Measurements from ENCODE around the gene LGALS14. TPM values are rescaled to one million over a fixed set of nuclear protein-coding genes. Genes with fewer than 3 reads are reported as not detected.
"Not testable (repeated sequence)": the region's sequence is repeated elsewhere in the genome, so short reads cannot be mapped to it uniquely, and the experiment has no call there.

The LGALS14 gene
- total RNA-seq, 1 donor from 2014 or later = not detected

DNA sequence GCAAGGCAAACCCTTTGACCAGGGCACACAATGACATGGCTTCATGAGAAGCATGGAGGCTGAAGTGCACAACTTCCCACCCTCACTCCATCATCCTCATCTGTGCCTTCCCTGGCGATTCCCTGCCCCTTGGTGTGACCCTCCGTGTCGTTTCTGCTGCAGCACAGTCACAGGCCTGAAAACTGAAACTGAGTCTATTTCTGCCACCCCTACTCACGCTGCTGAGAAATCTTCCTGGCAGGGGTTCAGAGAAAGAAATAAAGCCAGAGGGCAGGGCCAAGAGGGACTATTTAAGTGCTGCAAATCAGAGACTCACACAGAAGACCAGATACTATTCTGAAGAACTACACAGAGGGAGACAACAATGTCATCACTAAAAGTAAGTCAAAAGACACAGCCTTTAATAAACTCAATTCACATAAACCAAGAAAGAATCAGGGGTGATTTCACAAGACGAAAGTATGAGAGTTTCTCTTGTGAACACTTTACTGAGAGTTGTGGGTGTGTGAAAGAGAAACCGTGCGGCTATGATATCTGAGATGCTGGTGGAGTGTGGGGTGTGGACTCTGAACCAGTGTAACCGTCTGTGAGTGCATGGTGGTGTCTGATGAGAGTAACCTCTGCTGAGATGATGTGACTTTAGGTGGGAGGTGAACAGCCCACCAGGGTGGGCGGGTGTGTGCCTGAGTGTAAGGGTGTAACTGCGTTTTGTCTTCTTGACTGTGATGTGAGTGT is 25.1 kb upstream of the LGALS14 start:
- TF ChIP-seq, protein P1, sequence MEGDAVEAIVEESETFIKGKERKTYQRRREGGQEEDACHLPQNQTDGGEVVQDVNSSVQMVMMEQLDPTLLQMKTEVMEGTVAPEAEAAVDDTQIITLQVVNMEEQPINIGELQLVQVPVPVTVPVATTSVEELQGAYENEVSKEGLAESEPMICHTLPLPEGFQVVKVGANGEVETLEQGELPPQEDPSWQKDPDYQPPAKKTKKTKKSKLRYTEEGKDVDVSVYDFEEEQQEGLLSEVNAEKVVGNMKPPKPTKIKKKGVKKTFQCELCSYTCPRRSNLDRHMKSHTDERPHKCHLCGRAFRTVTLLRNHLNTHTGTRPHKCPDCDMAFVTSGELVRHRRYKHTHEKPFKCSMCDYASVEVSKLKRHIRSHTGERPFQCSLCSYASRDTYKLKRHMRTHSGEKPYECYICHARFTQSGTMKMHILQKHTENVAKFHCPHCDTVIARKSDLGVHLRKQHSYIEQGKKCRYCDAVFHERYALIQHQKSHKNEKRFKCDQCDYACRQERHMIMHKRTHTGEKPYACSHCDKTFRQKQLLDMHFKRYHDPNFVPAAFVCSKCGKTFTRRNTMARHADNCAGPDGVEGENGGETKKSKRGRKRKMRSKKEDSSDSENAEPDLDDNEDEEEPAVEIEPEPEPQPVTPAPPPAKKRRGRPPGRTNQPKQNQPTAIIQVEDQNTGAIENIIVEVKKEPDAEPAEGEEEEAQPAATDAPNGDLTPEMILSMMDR (IDR thresholded peaks at IDR 0.05; ENCODE audit: insufficient read depth, low read length, severe bottlenecking) = no peak

DNA sequence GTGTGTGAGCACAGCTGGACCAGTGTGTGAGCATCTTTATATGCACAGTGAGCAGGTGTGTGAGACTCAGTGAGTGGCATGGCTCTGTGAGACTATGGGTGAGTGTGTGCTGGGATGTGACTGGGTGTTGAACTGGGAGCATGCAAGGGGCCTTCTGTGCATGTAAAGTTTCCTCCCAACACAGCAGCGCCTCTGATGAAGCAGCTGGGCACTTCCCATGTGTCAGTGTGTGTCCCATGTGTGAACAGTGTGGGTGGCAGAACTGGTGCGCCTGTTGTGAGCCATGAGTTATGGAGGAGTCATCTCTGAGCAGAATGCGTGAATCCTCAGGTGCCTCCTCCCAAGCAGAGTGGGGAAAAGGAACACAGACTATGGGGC is 24.5 kb upstream of the LGALS14 start:
- TF ChIP-seq, protein P1 (IDR thresholded peaks at IDR 0.05; ENCODE audit: insufficient read depth, low read length, severe bottlenecking) = no peak
- DNase-seq (ENCODE audit: low read depth) = no peak
- no peaks in the 10 kb centered on the region for H3K36me3 ChIP-seq (ENCODE audit: control insufficient read depth, insufficient read depth, low read length)
- FAIRE-seq = no peak
- no peaks in the 10 kb centered on the region for H3K27me3 ChIP-seq (ENCODE audit: control insufficient read depth, insufficient read depth, low read length)
- H3K4me3 ChIP-seq (ENCODE audit: low read depth, low read length) = no peak overlapping the region

More for the DNA sequence above, 25.1 kb upstream of the LGALS14 start:
- no peaks in the 10 kb centered on the region for H3K27me3 ChIP-seq (ENCODE audit: control insufficient read depth, insufficient read depth, low read length)
- H3K36me3 ChIP-seq (ENCODE audit: control insufficient read depth, insufficient read depth, low read length) = no peaks in the 10 kb centered on the region
- no peak for FAIRE-seq
- H3K4me3 ChIP-seq (ENCODE audit: low read depth, low read length) = no peak overlapping the region
- no peak for DNase-seq (ENCODE audit: low read depth)

DNA sequence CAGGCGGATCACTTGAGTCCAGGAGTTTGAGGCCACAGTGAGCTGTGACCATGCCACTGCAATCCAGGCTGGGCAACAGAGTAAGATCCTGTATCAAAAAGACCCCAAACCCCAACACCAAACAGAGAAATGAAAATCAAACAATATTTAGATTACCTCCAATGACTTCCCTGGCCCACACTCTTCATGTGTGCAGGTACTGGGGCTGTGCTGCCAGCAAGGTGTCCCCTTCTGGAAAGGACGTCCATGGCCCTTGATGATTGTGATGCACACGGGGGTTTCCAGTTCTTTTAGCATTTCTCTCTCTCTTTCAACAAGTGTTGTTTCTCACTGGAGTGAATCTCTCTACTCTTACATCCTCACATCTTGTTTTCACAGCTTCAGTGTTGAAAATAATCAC is 23.7 kb upstream of the LGALS14 start:
- FAIRE-seq = no peak
- no peak for DNase-seq (ENCODE audit: low read depth)
- Histone ChIP-seq H3K27me3 (ENCODE audit: control insufficient read depth, insufficient read depth, low read length) (no peaks in the 10 kb centered on the region), H3K36me3 (ENCODE audit: control insufficient read depth, insufficient read depth, low read length) (no peaks in the 10 kb centered on the region), H3K4me3 (ENCODE audit: low read depth, low read length) (no peak overlapping the region)
- TF ChIP-seq, protein P1 (IDR thresholded peaks at IDR 0.05; ENCODE audit: insufficient read depth, low read length, severe bottlenecking) = no peak

DNA sequence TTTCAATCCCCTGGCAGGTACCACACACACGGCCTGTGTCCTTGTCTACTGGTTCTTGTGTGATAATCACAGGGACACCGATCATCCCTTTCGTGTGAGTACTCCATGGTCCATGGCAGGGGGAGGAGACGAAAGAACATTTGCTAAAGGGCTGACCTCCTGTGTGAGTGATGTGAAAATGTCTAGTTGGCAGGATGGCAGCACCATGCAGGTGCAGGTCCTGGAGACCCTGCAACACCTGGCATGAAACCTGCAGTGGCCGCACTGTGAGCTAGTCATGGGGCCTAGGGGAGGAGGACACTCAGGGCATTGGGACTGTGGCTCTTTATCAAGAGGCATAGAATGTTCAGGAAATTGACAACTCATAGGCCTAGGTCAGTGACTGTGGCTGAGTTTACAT is 22.9 kb upstream of the LGALS14 start:
- H3K4me3 ChIP-seq (ENCODE audit: low read depth, low read length) = no peak overlapping the region
- no peaks in the 10 kb centered on the region for H3K27me3 ChIP-seq (ENCODE audit: control insufficient read depth, insufficient read depth, low read length)
- TF ChIP-seq, protein P1 (IDR thresholded peaks at IDR 0.05; ENCODE audit: insufficient read depth, low read length, severe bottlenecking) = no peak
- FAIRE-seq (no peak), DNase-seq (ENCODE audit: low read depth) (no peak)
- H3K36me3 ChIP-seq (ENCODE audit: control insufficient read depth, insufficient read depth, low read length) = no peaks in the 10 kb centered on the region

DNA sequence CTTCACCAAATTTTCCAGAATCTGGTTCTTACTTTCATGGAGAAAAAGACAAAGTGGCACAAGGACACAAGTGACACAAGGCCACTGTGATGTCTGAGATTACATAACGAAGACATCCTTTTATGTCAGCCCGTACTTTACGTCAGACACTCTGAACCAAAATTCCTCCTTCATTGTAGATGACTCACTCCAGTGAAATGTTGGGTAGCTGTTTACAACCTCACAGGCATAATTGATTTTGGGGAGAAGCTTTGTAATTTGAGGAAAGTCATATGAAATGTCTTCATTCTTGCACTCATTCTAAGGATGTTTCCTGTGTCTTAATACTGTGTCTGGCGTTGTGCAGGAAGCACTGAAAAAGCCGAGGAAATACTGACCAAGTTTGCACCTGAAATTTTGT is 20.0 kb upstream of the LGALS14 start:
- H3K4me3 ChIP-seq (ENCODE audit: low read depth, low read length) = no peak overlapping the region
- no peaks in the 10 kb centered on the region for H3K36me3 ChIP-seq (ENCODE audit: control insufficient read depth, insufficient read depth, low read length)
- H3K27me3 ChIP-seq (ENCODE audit: control insufficient read depth, insufficient read depth, low read length) = no peaks in the 10 kb centered on the region
- TF ChIP-seq, protein P1 (IDR thresholded peaks at IDR 0.05; ENCODE audit: insufficient read depth, low read length, severe bottlenecking) = no peak
- no peak for FAIRE-seq
- DNase-seq (ENCODE audit: low read depth) = no peak

DNA sequence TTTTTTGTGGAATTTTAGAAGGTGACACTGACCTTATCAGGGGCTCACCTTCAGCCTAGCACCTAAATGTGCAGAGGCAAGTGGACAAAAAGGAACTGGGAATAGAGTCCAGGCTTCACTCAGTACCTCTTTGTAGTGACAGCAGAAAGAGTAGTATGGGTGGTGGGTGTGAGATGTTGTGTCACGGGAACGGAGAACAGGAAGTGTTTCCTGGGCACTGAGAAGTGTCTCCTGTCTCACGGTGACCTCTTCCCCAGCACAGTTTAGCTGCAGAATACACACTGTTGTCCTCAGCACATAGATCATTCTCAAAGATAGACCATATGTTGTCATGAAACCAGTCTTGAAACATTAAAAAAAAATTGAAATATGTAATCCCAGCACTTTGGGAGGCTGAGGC is 17.5 kb upstream of the LGALS14 start:
- TF ChIP-seq, protein P1 (IDR thresholded peaks at IDR 0.05; ENCODE audit: insufficient read depth, low read length, severe bottlenecking) = no peak
- FAIRE-seq (no peak), DNase-seq (ENCODE audit: low read depth) (no peak)
- H3K4me3 ChIP-seq (ENCODE audit: low read depth, low read length) = no peak overlapping the region
- H3K27me3 ChIP-seq (ENCODE audit: control insufficient read depth, insufficient read depth, low read length) = no peaks in the 10 kb centered on the region
- H3K36me3 ChIP-seq (ENCODE audit: control insufficient read depth, insufficient read depth, low read length) = no peaks in the 10 kb centered on the region

DNA sequence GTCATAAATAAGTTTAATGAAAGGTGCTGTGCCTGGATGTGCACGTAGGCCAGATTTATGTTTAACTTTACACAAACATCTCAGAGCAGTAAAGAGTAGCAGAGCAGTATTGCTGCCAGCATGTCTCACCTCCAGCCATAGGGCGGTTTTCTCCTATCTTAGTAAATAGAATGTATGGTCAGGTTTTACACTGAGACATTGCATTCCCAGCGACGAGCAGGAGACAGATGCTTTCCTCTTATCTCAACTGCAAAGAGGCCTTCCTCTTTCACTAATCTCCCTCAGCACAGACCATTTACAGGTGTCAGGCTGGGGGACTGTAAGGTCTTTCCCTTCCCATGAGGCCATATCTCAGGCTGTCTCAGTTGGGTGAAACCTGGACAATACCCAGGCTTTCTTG is 15.6 kb upstream of the LGALS14 start:
- H3K4me3 ChIP-seq (ENCODE audit: low read depth, low read length); H3K27me3 ChIP-seq (ENCODE audit: control insufficient read depth, insufficient read depth, low read length); H3K36me3 ChIP-seq (ENCODE audit: control insufficient read depth, insufficient read depth, low read length); DNase-seq (ENCODE audit: low read depth); FAIRE-seq: not testable (repeated sequence)

Measured in bronchial epithelial cell (primary cell).